GM12878 (cell line): ENCODE data around the gene LYSMD2. TPM values are rescaled to one million over a fixed set of nuclear protein-coding genes. Genes with fewer than 3 reads are reported as not detected.

ENCODE experiments used
- ATAC-seq: fragments of 200-7000 bp; cut with Tn5 transposase; 3 replicates; pipeline ENCODE4 v1.9.1; 2020; ENCODE audit warnings: mild to moderate bottlenecking, moderate library complexity
- BruUV-seq: library from RNA; stranded (reverse); fragments of 400-500 nt; replicated peaks from 2 replicates; lab custom pipeline; 2021; lab: Mats Ljungman, UMichigan
- CTCF ChIA-PET: fragments of 300-600 bp; sonication (Branson Sonifier 250); formaldehyde crosslinking; extraction: SDS; loops from one replicate; lab custom pipeline; 2021; ENCODE audit warnings: inconsistent platforms; lab: Yijun Ruan, JAX
- POLR2A ChIA-PET: fragments of 350-600 bp; formaldehyde crosslinking; extraction: SDS; loops from one replicate; lab custom pipeline; 2021; ENCODE audit warnings: inconsistent platforms; lab: Charles Lee
- RAD21 ChIA-PET: fragments of 300-600 bp; sonication (Branson Sonifier 250); formaldehyde crosslinking; loops from one replicate; lab custom pipeline; 2023; ENCODE audit warnings: antibody characterized with exemption; ENCODE audit not compliant: unreplicated experiment; lab: Charles Lee
- SMC1A ChIA-PET: fragments of 300-600 bp; sonication (Branson Sonifier 250); formaldehyde crosslinking; loops from one replicate; lab custom pipeline; 2023; ENCODE audit not compliant: unreplicated experiment, uncharacterized antibody; lab: Charles Lee
- DNase-seq: peaks from one replicate; pipeline ENCODE4 v3.0.0-alpha.2; 2011; ENCODE audit warnings: low read depth, low spot score
- FAIRE-seq: peaks from 3 replicates; lab custom pipeline; 2011; peaks lifted over from hg19 to GRCh38; lab: Jason Lieb, UNC
- H2AFZ ChIP-seq: 2 replicates; pipeline ENCODE4 v1.6.0; 2011; ENCODE audit warnings: low read depth, low read length, control low read depth; ENCODE audit not compliant: control insufficient read depth
- H3K27ac ChIP-seq: 2 replicates; pipeline ENCODE4 v1.5.1; 2011; ENCODE audit warnings: control low read depth; ENCODE audit not compliant: control insufficient read depth, insufficient read depth
- H3K27me3 ChIP-seq, 2 experiments: replicated peaks in 1 of 2; 2 replicates each; pipeline versions ENCODE4 v1.6.0 to v1.6.1; 2011; ENCODE audit warnings: low read length in 1 of 2; ENCODE audit not compliant: control insufficient read depth in 2 of 2, insufficient read depth in 2 of 2
- H3K36me3 ChIP-seq, 2 experiments: 2 replicates each; pipeline ENCODE4 v1.5.1; 2011; ENCODE audit warnings: low read length in 1 of 2; ENCODE audit not compliant: control insufficient read depth in 2 of 2, insufficient read depth in 2 of 2
- H3K4me1 ChIP-seq: 2 replicates; pipeline ENCODE4 v1.6.1; 2011; ENCODE audit warnings: mild to moderate bottlenecking, low read length, moderate library complexity, mixed read lengths; ENCODE audit not compliant: control insufficient read depth, insufficient read depth
- H3K4me2 ChIP-seq: 2 replicates; pipeline ENCODE4 v1.6.0; 2011; ENCODE audit warnings: control low read depth; ENCODE audit not compliant: control insufficient read depth, insufficient read depth
- H3K4me3 ChIP-seq: fragments of 200-600 bp; sonication (generic); 2 replicates; pipeline ENCODE4 v1.5.1; 2016
- H3K79me2 ChIP-seq: 2 replicates; pipeline ENCODE4 v1.6.0; 2011; ENCODE audit warnings: low read length; ENCODE audit not compliant: control insufficient read depth, insufficient read depth
- H3K9ac ChIP-seq: 2 replicates; pipeline ENCODE4 v1.8.0; 2011; ENCODE audit warnings: low read length, control low read depth, mixed read lengths; ENCODE audit not compliant: control insufficient read depth, insufficient read depth
- H3K9me3 ChIP-seq: replicated peaks from 3 replicates; pipeline ENCODE4 v1.5.1; 2011; ENCODE audit warnings: mild to moderate bottlenecking, low read length; ENCODE audit not compliant: control insufficient read depth, insufficient read depth
- H4K20me1 ChIP-seq: 2 replicates; pipeline ENCODE4 v1.6.0; 2011; ENCODE audit not compliant: control insufficient read depth, insufficient read depth
- EGR1 ChIP-seq, 2 experiments: IDR thresholded peaks; 1 replicate in 1 of 2; 2 replicates in 1 of 2; pipeline ENCODE4 v1.6.1; 2011 to 2012; ENCODE audit warnings: low read depth in 2 of 2, low read length in 2 of 2, borderline replicate concordance in 1 of 2, mild to moderate bottlenecking in 1 of 2, moderate library complexity in 1 of 2
- NR2C2 ChIP-seq: IDR thresholded peaks from 2 replicates; pipeline ENCODE4 v1.6.1; 2011; ENCODE audit warnings: borderline replicate concordance, low read depth; ENCODE audit not compliant: control insufficient read depth, insufficient read length
- RB1 ChIP-seq: fragments of 450-650 bp; formaldehyde crosslinking; IDR thresholded peaks from 2 replicates; pipeline ENCODE4 v1.6.1; 2017; ENCODE audit warnings: mild to moderate bottlenecking, borderline replicate concordance
- RUNX3 ChIP-seq: IDR thresholded peaks from 2 replicates; pipeline ENCODE4 v1.6.1; 2012; ENCODE audit warnings: low read length, inconsistent platforms
- SP1 ChIP-seq: IDR thresholded peaks from one replicate; pipeline ENCODE4 v1.6.1; 2011; ENCODE audit warnings: low read depth, low read length
- TBL1XR1 ChIP-seq: IDR thresholded peaks from 2 replicates; pipeline ENCODE4 v1.6.1; 2012; ENCODE audit warnings: low read depth, low read length, improper control_type of control experiment
- YBX1 ChIP-seq: fragments of 450-650 bp; IDR thresholded peaks from 2 replicates; pipeline ENCODE4 v1.6.1; 2016; ENCODE audit warnings: antibody characterized with exemption
- ZNF207 ChIP-seq: fragments of 450-650 bp; IDR thresholded peaks from 2 replicates; pipeline ENCODE4 v1.6.1; 2014; ENCODE audit warnings: antibody characterized with exemption, mild to moderate bottlenecking, borderline replicate concordance
- WGBS: methylation state at CpG from one replicate; pipeline ENCODE4 v1.1.6; 2016; ENCODE audit warnings: low lambda C conversion rate; ENCODE audit not compliant: insufficient replicate concordance, insufficient coverage; ENCODE audit errors: missing lambda C conversion rate; 5-methylcytosine and 5-hydroxymethylcytosine counted together
- in situ Hi-C: fragments of 300-500 bp; cut with MboI; formaldehyde crosslinking; loops from 9 replicates; pipeline ENCODE4 v1.14.3; 2018; ENCODE audit warnings: mixed read lengths
- intact Hi-C: fragments of 100-400 bp; cut with micrococcal nuclease; formaldehyde crosslinking; loops from one replicate; pipeline ENCODE4 v1.14.2; 2022; ENCODE audit not compliant: unreplicated experiment
- polyA plus RNA-seq, 11 experiments: library from polyadenylated mRNA; depleted of rRNA in 4 of 11; unstranded in 6 of 11; stranded (reverse) in 5 of 11; fragments of >200 nt; fragmentation: Nextera tagmentation in 4 of 11; fragmentation: Illumina TruSeq in 1 of 11; extraction: Ambion mirVana in 4 of 11; extraction: Trizol in 1 of 11; gene quantifications; 1 replicate in 1 of 11; 2 replicates in 10 of 11; pipeline versions ENCODE4 v1.2.1 to v1.2.3, GENCODE V29; 2011 to 2016; ENCODE audit warnings: inconsistent platforms in 2 of 11, missing spikeins in 2 of 11, low read depth in 1 of 11
- total RNA-seq, 4 experiments: library from RNA; depleted of rRNA in 3 of 4; stranded (reverse); fragments of >200 nt in 3 of 4; fragmentation: Illumina TruSeq in 1 of 4; extraction: Trizol in 1 of 4; gene quantifications; 2 replicates each; pipeline versions ENCODE4 v1.2.1 to v1.2.3, GENCODE V29; 2013 to 2021
- TF ChIP-seq, protein P1 (sequence below): fragments of 450-650 bp; IDR thresholded peaks from 2 replicates; pipeline ENCODE4 v1.6.1; 2017; ENCODE audit warnings: mild to moderate bottlenecking, moderate library complexity

LYSMD2 gene
- total and polyA plus RNA-seq, 10 of the 15 experiments (the other 5 are each of a cell fraction or from before 2014, with no cell fraction given): 30.5 to 61.3 (median 45.4) TPM

GRCh38 chr15:51677452-51677851 is 60.0 kb downstream of the LYSMD2 start:
- Histone ChIP-seq H3K36me3 (no peaks in the 10 kb centered on the region), H4K20me1 (no peaks in the 10 kb centered on the region), H3K4me3 (no peak overlapping the region), H3K27ac (no peak overlapping the region), H3K27me3 (peaks cover 0 to 3% of the 10 kb centered on the region in 2 experiments; a peak in 1 of 4 replicates), H2AFZ (no peak overlapping the region), H3K4me2 (no peak overlapping the region), H3K4me1 (no peaks in the 10 kb centered on the region), H3K79me2 (no peaks in the 10 kb centered on the region), H3K9ac (no peak overlapping the region), H3K9me3 (no peaks in the 10 kb centered on the region)
- FAIRE-seq: no peak
- RAD21 ChIA-PET: no interaction called here
- in situ Hi-C loops: no loop called here
- intact Hi-C loops: no loop called here
- no TSS peak for BruUV-seq
- POLR2A ChIA-PET: no interaction called here
- SMC1A ChIA-PET: no interaction called here
- 67% methylated on average over 2 of the region's 2 CpGs for WGBS
- no peak for ATAC-seq
- CTCF ChIA-PET: no interaction called here
- no peak for DNase-seq
- TF ChIP-seq, protein P1, sequence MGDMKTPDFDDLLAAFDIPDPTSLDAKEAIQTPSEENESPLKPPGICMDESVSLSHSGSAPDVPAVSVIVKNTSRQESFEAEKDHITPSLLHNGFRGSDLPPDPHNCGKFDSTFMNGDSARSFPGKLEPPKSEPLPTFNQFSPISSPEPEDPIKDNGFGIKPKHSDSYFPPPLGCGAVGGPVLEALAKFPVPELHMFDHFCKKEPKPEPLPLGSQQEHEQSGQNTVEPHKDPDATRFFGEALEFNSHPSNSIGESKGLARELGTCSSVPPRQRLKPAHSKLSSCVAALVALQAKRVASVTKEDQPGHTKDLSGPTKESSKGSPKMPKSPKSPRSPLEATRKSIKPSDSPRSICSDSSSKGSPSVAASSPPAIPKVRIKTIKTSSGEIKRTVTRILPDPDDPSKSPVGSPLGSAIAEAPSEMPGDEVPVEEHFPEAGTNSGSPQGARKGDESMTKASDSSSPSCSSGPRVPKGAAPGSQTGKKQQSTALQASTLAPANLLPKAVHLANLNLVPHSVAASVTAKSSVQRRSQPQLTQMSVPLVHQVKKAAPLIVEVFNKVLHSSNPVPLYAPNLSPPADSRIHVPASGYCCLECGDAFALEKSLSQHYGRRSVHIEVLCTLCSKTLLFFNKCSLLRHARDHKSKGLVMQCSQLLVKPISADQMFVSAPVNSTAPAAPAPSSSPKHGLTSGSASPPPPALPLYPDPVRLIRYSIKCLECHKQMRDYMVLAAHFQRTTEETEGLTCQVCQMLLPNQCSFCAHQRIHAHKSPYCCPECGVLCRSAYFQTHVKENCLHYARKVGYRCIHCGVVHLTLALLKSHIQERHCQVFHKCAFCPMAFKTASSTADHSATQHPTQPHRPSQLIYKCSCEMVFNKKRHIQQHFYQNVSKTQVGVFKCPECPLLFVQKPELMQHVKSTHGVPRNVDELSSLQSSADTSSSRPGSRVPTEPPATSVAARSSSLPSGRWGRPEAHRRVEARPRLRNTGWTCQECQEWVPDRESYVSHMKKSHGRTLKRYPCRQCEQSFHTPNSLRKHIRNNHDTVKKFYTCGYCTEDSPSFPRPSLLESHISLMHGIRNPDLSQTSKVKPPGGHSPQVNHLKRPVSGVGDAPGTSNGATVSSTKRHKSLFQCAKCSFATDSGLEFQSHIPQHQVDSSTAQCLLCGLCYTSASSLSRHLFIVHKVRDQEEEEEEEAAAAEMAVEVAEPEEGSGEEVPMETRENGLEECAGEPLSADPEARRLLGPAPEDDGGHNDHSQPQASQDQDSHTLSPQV: no peak

DNA sequence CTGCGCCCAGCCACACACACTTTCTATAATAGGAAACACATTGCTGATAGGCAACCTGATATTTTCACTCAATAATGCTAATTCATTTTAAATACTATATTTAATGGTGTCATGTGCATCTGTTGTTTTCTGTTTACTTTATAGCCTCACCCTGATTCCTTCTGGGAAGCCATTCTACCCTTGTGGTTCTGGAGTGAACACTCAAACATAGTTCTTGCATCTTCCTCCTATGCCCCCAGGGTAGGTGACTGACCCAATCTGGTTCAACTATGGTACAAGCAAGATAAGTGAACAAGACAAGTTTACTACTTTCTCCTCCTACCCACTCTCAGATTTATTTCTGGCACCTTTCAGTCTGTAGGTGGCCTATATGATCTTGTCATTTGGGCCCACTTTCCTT is 60.4 kb downstream of the LYSMD2 start:
- CTCF ChIA-PET: no interaction called here
- Histone ChIP-seq H3K27me3 (peaks cover 0 to 3% of the 10 kb centered on the region in 2 experiments; a peak in 1 of 4 replicates), H3K36me3 (no peaks in the 10 kb centered on the region), H4K20me1 (no peaks in the 10 kb centered on the region), H3K9ac (no peak overlapping the region), H3K4me2 (no peak overlapping the region), H3K4me3 (no peak overlapping the region), H3K4me1 (no peaks in the 10 kb centered on the region), H3K27ac (no peak overlapping the region), H2AFZ (no peak overlapping the region), H3K9me3 (no peaks in the 10 kb centered on the region), H3K79me2 (no peaks in the 10 kb centered on the region)
- 100% methylated on average over 1 of the region's 1 CpG for WGBS
- TF ChIP-seq RB1 (no peak), EGR1 (IDR thresholded peaks at IDR 0.05; ENCODE audit: borderline replicate concordance in 1 of 2, low read depth in 2 of 2, low read length in 2 of 2) (no peak), TBL1XR1 (no peak), ZNF207 (no peak), SP1 (no peak), NR2C2 (no peak), RUNX3 (no peak), YBX1 (no peak)
- ATAC-seq: no peak
- intact Hi-C loops (no loop called here), in situ Hi-C loops (no loop called here)
- SMC1A ChIA-PET: no interaction called here
- no peak for FAIRE-seq
- RAD21 ChIA-PET: no interaction called here
- POLR2A ChIA-PET: no interaction called here
- DNase-seq: no peak
- no TSS peak for BruUV-seq
